IMR-90 (cell line): ENCODE results near the gene TSC22D4. TPM values are rescaled to one million over a fixed set of nuclear protein-coding genes. Genes with fewer than 3 reads are reported as not detected.
A peak's percentile ranks its signal among the peaks of the same experiment; 100 is the strongest.

ENCODE experiments used
- ATAC-seq: fragments of 200-7000 bp; cut with Tn5 transposase; 2 replicates; pipeline ENCODE4 v1.9.1; 2020; ENCODE audit warnings: low read depth, mild to moderate bottlenecking, moderate library complexity
- BruUV-seq: library from RNA; stranded (reverse); fragments of 400-500 nt; replicated peaks from 2 replicates; lab custom pipeline; 2021; lab: Mats Ljungman, UMichigan
- CTCF ChIA-PET: fragments of 300-600 bp; formaldehyde crosslinking; extraction: SDS; loops from one replicate; lab custom pipeline; 2021; ENCODE audit warnings: antibody characterized with exemption; lab: Yijun Ruan, JAX
- POLR2A ChIA-PET: fragments of 300-600 bp; sonication (Branson Sonifier 250); formaldehyde crosslinking; loops from one replicate; lab custom pipeline; 2022; ENCODE audit warnings: antibody characterized with exemption; ENCODE audit not compliant: unreplicated experiment; lab: Charles Lee
- DNase-seq: peaks from one replicate; pipeline ENCODE4 v3.0.0; 2013
- H2AFZ ChIP-seq: replicated peaks from 2 replicates; pipeline ENCODE3; 2013; ENCODE audit warnings: low read length, mild to moderate bottlenecking; ENCODE audit not compliant: poor library complexity
- H2AK5ac ChIP-seq: 2 replicates; pipeline ENCODE4 v1.6.1; 2013; ENCODE audit warnings: low read depth, low read length, inconsistent platforms
- H2AK9ac ChIP-seq: replicated peaks from 2 replicates; pipeline ENCODE3; 2013; ENCODE audit warnings: mild to moderate bottlenecking, low read depth, low read length, moderate library complexity; ENCODE audit not compliant: poor library complexity
- H2BK120ac ChIP-seq: 2 replicates; pipeline ENCODE4 v1.6.1; 2013; ENCODE audit warnings: low read depth, low read length, inconsistent platforms
- H2BK15ac ChIP-seq: 3 replicates; pipeline ENCODE4 v1.6.1; 2013; ENCODE audit warnings: low read depth, low read length, inconsistent platforms
- H2BK20ac ChIP-seq: 2 replicates; pipeline ENCODE4 v1.6.1; 2013; ENCODE audit warnings: low read depth, mild to moderate bottlenecking, inconsistent platforms, low read length, moderate library complexity
- H2BK5ac ChIP-seq: 2 replicates; pipeline ENCODE4 v1.6.1; 2013; ENCODE audit warnings: mild to moderate bottlenecking, low read depth, low read length, inconsistent platforms; ENCODE audit not compliant: poor library complexity, severe bottlenecking
- H3K14ac ChIP-seq: replicated peaks from 2 replicates; pipeline ENCODE4 v1.6.1; 2013; ENCODE audit warnings: low read depth, low read length, inconsistent platforms
- H3K18ac ChIP-seq: 2 replicates; pipeline ENCODE4 v1.6.1; 2013; ENCODE audit warnings: low read depth, low read length, control low read depth
- H3K23ac ChIP-seq: 2 replicates; pipeline ENCODE4 v1.6.1; 2013; ENCODE audit warnings: low read depth, low read length, inconsistent platforms
- H3K27ac ChIP-seq: 2 replicates; pipeline ENCODE4 v1.5.1; 2013; ENCODE audit warnings: mild to moderate bottlenecking, control low read depth, low read length; ENCODE audit not compliant: insufficient read depth
- H3K27me3 ChIP-seq: 2 replicates; pipeline ENCODE4 v1.6.1; 2013; ENCODE audit warnings: low read length; ENCODE audit not compliant: control insufficient read depth, insufficient read depth
- H3K36me3 ChIP-seq: 2 replicates; pipeline ENCODE4 v1.6.1; 2013; ENCODE audit warnings: low read length, mixed read lengths; ENCODE audit not compliant: control insufficient read depth, insufficient read depth
- H3K4ac ChIP-seq: 2 replicates; pipeline ENCODE4 v1.6.1; 2013; ENCODE audit warnings: low read depth, low read length, inconsistent platforms
- H3K4me1 ChIP-seq: 2 replicates; pipeline ENCODE4 v1.6.1; 2013; ENCODE audit warnings: low read length, mixed read lengths; ENCODE audit not compliant: control insufficient read depth, insufficient read depth
- H3K4me2 ChIP-seq: 2 replicates; pipeline ENCODE4 v1.6.1; 2013; ENCODE audit warnings: low read depth, mild to moderate bottlenecking, control low read depth, low read length, moderate library complexity
- H3K4me3 ChIP-seq: 2 replicates; pipeline ENCODE4 v1.5.1; 2013; ENCODE audit warnings: low read depth, mild to moderate bottlenecking, control low read depth, low read length, moderate library complexity; ENCODE audit not compliant: insufficient read depth
- H3K56ac ChIP-seq: 2 replicates; pipeline ENCODE4 v1.6.1; 2013; ENCODE audit warnings: low read length, inconsistent platforms; ENCODE audit not compliant: insufficient read depth; ENCODE audit errors: extremely low read depth
- H3K79me1 ChIP-seq, 2 experiments: 2 replicates each; pipeline ENCODE4 v1.6.1; 2013; ENCODE audit warnings: low read length in 2 of 2, inconsistent platforms in 1 of 2, low read depth in 1 of 2
- H3K9ac ChIP-seq: 2 replicates; pipeline ENCODE4 v1.6.1; 2013; ENCODE audit warnings: low read depth, low read length, control low read depth
- H3K9me1 ChIP-seq: 2 replicates; pipeline ENCODE4 v1.6.1; 2013; ENCODE audit warnings: low read length, inconsistent platforms; ENCODE audit not compliant: insufficient read depth
- H3K9me3 ChIP-seq: 2 replicates; pipeline ENCODE4 v1.6.1; 2013; ENCODE audit warnings: low read length; ENCODE audit not compliant: control insufficient read depth, insufficient read depth
- H4K20me1 ChIP-seq: 2 replicates; pipeline ENCODE4 v1.6.1; 2013; ENCODE audit warnings: low read length, inconsistent platforms; ENCODE audit not compliant: insufficient read depth
- H4K5ac ChIP-seq: 2 replicates; pipeline ENCODE4 v1.6.1; 2013; ENCODE audit warnings: mild to moderate bottlenecking, low read depth, low read length, control low read depth
- H4K8ac ChIP-seq, 2 experiments: 2 replicates each; pipeline ENCODE4 v1.6.1; 2013; ENCODE audit warnings: low read depth in 2 of 2, low read length in 2 of 2, control low read depth in 1 of 2, inconsistent platforms in 1 of 2
- H4K91ac ChIP-seq: 2 replicates; pipeline ENCODE4 v1.6.1; 2013; ENCODE audit warnings: low read depth, low read length, inconsistent platforms; ENCODE audit not compliant: insufficient read depth
- MAFK ChIP-seq: IDR thresholded peaks from 2 replicates; pipeline ENCODE4 v1.6.1; 2012; ENCODE audit warnings: low read depth, low read length, improper control_type of control experiment
- MXI1 ChIP-seq: IDR thresholded peaks from 2 replicates; pipeline ENCODE4 v1.6.1; 2012; ENCODE audit warnings: low read depth, mild to moderate bottlenecking, low read length, moderate library complexity, borderline replicate concordance
- RAD21 ChIP-seq: IDR thresholded peaks from 2 replicates; pipeline ENCODE4 v1.6.1; 2012; ENCODE audit warnings: low read length, improper control_type of control experiment
- WGBS, 2 experiments: methylation state at CpG; one replicate each; pipeline versions ENCODE4 v1.1.5 to v1.1.7; 2013; ENCODE audit warnings: missing lambda C conversion rate in 2 of 2; ENCODE audit not compliant: insufficient read length in 1 of 2; ENCODE audit errors: extremely low coverage in 2 of 2; 5-methylcytosine and 5-hydroxymethylcytosine counted together
- dilution Hi-C: fragments of 300-500 bp; cut with HindIII; formaldehyde crosslinking; loops from one replicate; pipeline ENCODE4 v1.14.3; 2018; ENCODE audit warnings: low sequenced_read_pairs; ENCODE audit not compliant: unreplicated experiment
- in situ Hi-C: fragments of 300-500 bp; cut with MboI; formaldehyde crosslinking; loops from 3 replicates; pipeline ENCODE4 v1.14.3; 2019; ENCODE audit warnings: low sequenced_read_pairs, inconsistent platforms, mixed read lengths
- intact Hi-C: fragments of 100-400 bp; cut with micrococcal nuclease; formaldehyde crosslinking; loops from 2 replicates; pipeline ENCODE4 v1.10.0; 2022
- polyA plus RNA-seq, 3 experiments: library from polyadenylated mRNA; depleted of rRNA; stranded (reverse); fragments of >200 nt; gene quantifications; 2 replicates each; pipeline ENCODE4 v1.2.3, GENCODE V29; 2012; ENCODE audit warnings: low replicate concordance in 1 of 3
- total RNA-seq: library from RNA; depleted of rRNA; stranded (reverse); fragments of >200 nt; gene quantifications from 2 replicates; pipeline ENCODE4 v1.2.3, GENCODE V29; 2012

TSC22D4 gene
- total and polyA plus RNA-seq, 2 of the 4 experiments (the other 2 are of a cell fraction): 9.3 to 29.9 TPM

- WGBS, 2 experiments: 86% methylated on average over 11 of the region's 32 CpGs; no CpG with 5 or more reads in 1 of the 2 experiments
- ChIA-PET CTCF (no interaction called here), POLR2A (no interaction called here)
- H3K9me3 ChIP-seq: no peaks in the 10 kb centered on the region
- intact Hi-C loops: no loop called here
- peak overlapping the region; percentile 12; the same call in 1 of the 2 replicates for H2AK5ac ChIP-seq
- no peaks in the 10 kb centered on the region for H3K27me3 ChIP-seq
- H4K91ac ChIP-seq: no peak overlapping the region
- no peak overlapping the region for H4K8ac ChIP-seq
- dilution Hi-C loops: no loop called here
- no peak overlapping the region for H3K9ac ChIP-seq
- peaks cover 9% of the 10 kb centered on the region for H3K9me1 ChIP-seq
- no peak overlapping the region for H3K4me3 ChIP-seq
- H3K79me1 ChIP-seq: peaks cover 2 to 24% of the 10 kb centered on the region in 2 experiments; a peak in 1 of 4 replicates
- no peak overlapping the region for H3K4me2 ChIP-seq
- in situ Hi-C loops: loop anchor here (10.0 to 25.0 kb wide), 2 partner anchors 228 to 395 kb away; partner anchors contain the start of genes GIGYF1, SLC12A9 and TRIP6
- no peak overlapping the region for H2BK120ac ChIP-seq
- no peak overlapping the region for H3K18ac ChIP-seq
- no peak overlapping the region for H4K5ac ChIP-seq
- no peak overlapping the region for H2AFZ ChIP-seq
- TF ChIP-seq MXI1: no peak
- no peak for TF ChIP-seq MAFK
- TF ChIP-seq RAD21: no peak
- H3K4me1 ChIP-seq: peaks cover 12% of the 10 kb centered on the region
- DNase-seq (no peak), ATAC-seq (no peak)
- no peak overlapping the region for H2BK20ac ChIP-seq
- H3K14ac ChIP-seq: no peak overlapping the region
- H2BK15ac ChIP-seq: no peak overlapping the region
- no peak overlapping the region for H2BK5ac ChIP-seq
- no peak overlapping the region for H3K23ac ChIP-seq
- H3K56ac ChIP-seq: no peak overlapping the region
- H2AK9ac ChIP-seq: peak overlapping the region; percentile 85
- no peak overlapping the region for H3K4ac ChIP-seq
- H3K36me3 ChIP-seq: peaks cover 29% of the 10 kb centered on the region; the same call in 1 of the 2 replicates
- BruUV-seq: no TSS peak
- H3K27ac ChIP-seq: no peak overlapping the region
- H4K20me1 ChIP-seq: peaks cover 11% of the 10 kb centered on the region
Observed at GRCh38 chr7:100466653-100467605, 12.1 kb downstream of the TSC22D4 start.
